ENCODE results near the gene CFAP410. TPM values are rescaled to one million over a fixed set of nuclear protein-coding genes. Genes with fewer than 3 reads are reported as not detected.

Gene CFAP410
- total RNA-seq, 1 donor from 2014 or later, result 5.0 TPM

DNA sequence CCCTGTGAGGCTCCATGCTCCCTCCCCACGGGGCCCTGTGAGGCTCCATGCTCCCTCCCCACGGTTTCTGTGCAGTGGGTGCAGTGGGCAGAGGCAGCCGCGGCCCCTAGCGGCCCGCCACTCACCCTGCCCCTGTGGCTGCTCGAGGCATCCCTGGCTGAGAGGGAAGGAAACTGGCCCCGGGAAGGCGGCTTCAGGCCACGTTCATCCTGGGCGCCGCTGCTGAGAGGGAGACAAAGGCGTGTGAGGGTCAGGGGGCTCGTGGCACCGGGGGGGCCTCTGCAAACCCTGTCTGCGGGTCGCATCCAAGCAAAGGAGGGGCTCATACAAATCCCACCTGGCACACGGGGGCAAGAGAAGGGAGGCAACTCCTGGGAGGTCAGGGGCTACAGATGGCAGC is 8.5 kb downstream of the CFAP410 start:
- DNase-seq, result no peak

DNA sequence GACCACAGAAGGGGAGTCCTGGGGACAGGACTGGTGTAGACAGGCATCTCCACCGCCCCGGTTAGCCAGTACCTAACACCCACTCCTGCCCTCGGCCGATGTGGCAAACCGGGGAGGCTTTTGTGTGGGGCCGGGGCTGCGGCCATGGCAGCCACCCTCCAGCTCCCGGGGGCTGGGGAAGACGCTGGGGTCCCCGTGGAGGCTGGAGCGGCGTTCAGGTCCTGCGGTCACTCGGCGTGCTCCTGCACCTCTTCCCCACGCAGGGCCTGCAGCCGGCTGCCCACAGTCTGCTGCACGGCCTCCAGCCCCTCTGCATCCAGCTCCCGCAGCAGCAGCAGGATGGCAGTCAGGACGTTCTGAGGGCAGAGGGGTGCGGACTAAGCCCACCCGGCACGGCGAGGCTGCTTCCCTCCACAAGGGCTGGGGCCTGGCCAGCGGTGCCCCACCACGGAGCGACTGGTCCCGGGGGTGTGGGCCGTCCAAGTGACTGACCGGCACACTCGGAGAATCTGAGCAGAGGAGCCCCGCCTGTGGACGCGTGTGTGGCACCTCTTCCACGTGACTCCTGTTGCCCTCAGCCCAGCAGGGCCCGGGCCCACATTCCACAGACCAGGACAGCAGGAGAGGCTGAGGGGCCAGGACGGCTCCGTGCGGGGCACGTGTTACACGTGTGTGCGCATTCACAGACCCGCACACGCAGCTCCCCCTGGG is 9.1 kb downstream of the CFAP410 start:
- DNase-seq, result no peak

GRCh38 chr21:44329086-44329889 is 9.9 kb downstream of the CFAP410 start:
- no peak for DNase-seq

- DNase-seq, result no peak
Observed at GRCh38 chr21:44328242-44328895, 10.8 kb downstream of the CFAP410 start.

DNA sequence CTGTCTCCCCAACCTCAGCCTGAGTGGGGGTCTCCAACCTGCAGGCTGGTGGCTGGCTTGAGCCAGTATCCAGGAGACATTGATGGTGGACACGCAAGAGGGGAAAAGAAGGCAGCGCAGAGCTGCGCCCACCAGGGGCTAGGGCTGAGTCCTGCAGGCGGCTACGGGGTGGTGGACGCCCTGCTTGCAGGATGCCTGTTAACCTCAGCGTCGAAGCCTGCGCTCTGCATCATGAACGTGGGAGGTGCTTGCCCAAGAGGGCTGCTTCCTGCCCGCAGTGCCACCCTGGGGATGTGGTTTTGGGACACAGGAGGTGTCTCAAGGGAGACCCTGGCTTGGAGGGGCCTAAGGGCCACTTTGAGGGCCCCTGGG is 11.6 kb downstream of the CFAP410 start:
- no peak for DNase-seq

DNA sequence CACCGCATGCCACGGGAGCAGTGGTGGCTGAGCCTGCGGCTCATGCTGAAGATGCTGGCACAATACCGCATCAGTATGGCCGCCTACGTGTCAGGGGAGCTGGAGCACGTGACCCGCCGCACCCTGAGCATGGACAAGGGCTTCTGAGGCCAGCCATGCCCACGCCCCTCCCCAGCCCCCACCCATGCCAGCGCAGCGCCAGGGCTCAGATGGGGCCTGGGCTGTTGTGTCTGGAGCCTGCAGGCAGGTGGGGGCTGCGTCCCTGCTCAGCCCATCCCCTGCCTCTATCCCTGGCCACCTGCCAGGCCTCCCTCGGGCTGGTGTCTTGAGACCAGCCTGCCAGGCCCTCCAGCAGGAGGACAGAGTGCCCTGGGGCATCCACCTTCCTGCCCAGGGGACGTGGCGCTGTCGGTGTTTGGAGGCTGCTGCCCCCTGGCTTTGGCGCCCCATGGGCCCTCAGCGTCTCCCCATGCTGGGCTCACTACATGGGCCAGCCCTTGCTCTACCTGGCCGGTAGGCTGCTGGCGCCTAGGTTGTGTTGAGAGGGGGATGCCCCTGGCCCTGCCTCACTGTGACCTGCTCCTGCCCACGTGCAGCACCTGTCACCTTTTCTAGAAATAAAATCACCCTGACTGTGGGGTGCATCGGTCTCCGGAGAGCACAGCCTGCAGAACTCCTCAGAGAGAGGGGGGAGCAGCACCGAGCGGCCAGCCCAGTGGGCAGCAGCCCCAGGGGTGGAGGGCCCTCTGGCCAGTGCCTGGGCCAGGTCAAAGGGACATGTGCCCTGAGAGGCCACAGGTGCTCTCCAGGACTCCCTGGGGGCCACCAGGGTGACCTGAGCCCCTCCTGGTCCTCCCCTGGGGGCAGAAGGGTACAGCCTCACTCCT is 12.2 kb downstream of the CFAP410 start:
- no peak for DNase-seq

GRCh38 chr21:44326272-44326647 is 12.9 kb downstream of the CFAP410 start:
- DNase-seq, result no peak

DNA sequence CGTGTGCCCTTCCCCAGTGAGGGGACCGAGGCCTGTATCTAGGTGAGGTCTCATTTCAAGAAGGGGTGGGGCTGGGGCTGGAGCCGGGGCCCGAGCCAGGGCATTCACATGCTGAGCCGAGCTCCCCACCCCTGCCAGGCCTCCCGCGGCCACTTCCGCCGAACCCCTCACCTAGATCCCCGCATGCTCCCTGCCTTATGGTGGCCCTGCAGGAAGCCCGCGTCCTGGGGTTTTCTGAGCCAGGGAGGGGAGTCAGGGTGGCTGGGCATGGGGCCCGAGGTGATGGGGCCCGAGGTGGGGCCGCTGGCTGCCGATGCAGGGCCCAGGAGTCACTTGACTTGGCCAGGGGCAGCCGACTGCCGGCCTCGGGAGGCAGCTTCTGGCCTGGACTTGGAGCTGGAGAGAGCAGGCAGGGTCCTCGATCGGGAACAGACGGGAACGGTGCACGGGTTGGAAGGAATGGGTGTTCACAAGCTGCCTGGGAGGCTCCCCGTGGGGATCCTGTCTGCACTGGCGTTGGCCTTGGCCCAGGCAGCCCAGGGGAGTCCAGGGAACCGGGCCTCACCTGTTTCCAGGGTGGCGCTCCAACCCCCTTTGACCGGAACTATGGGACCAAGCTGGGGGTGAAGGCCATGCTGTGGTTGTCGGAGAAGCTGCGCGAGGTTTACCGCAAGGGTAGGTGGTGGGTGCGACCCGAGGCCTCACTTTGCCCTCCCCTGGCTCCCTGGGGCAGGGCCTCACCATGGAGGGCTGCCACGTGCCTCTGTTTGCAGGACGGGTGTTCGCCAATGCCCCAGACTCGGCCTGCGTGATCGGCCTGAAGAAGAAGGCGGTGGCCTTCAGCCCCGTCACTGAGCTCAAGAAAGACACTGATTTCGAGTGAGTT is 13.6 kb downstream of the CFAP410 start:
- no peak for DNase-seq

GRCh38 chr21:44324854-44325107 is 14.4 kb downstream of the CFAP410 start:
- DNase-seq, result no peak

- no peak for DNase-seq
Observed at GRCh38 chr21:44324106-44324853, 14.9 kb downstream of the CFAP410 start.

DNA sequence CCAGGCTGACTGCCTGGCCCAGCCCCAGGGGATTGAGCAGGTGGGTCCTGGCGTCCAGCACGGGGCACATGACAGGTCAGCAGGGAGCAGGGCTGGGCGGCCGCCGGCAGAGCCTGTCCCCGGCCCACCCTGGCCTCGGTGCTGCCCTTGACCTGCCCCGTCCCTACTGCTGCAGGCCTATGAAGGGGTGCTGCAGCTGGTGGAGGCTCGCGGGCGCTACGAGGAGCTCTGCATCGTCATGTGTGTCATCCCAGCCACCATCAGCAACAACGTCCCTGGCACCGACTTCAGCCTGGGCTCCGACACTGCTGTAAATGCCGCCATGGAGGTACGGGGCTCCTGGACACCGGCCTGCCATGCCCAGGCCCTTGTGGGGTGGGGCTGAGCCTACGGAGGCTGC is 15.6 kb downstream of the CFAP410 start:
- no peak for DNase-seq

GRCh38 chr21:44322621-44323325 is 16.4 kb downstream of the CFAP410 start:
- no peak for DNase-seq

GRCh38 chr21:44321846-44322450 is 17.2 kb downstream of the CFAP410 start:
- no peak for DNase-seq

DNA sequence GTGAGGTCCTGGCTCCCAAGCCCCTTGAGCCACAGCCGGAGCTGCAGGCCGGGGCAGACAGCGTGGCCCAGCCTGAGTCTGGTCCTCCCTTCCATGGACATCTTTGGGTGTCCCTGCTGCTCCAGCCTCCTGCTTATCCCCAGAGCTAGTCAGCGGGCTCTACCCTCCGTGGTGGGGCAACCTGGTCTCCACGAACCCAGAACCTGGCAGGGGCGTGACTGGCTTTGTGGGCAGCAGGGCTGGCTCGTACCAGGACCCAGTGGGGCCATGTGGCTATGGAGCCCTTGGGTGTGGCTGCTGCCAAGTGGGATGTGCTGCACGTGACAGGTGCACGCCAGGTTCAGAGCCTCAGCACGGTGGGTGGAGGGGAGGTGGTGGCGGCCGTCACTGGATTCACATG is 18.3 kb downstream of the CFAP410 start:
- DNase-seq, result no peak

DNA sequence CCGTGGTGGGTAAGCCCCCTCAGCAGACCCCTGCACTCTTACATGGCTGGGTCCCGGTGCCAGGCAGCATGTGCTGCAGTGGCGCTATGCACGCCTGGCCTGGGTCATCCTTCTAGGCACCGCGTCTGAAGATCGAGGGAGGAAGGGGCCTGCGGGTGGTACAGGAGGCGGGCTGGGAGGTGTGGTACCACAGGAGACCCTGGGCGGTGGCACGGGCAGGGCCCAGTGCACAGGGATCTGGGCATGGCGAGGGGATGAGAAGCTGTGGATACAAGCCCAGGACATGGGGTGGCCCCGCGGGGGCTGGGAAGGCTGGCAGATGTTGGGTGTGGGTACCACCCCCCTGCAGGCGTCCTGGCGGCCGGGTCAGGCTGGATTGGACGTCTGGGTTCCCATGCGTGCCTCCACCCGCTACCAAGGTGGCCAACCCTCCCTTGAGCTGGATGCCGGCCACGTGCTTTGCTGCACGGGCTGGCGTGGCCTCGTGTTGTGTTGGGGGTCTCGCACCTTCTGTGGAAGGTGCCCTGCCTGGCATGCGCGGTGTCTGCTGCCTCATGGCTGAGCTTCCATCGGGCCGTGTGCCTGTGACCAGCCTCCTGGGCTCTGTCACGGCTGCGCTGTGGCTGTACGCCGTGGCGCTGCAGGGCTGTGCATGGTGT is 19.7 kb downstream of the CFAP410 start:
- DNase-seq, result no peak

GRCh38 chr21:44318489-44319285 is 20.5 kb downstream of the CFAP410 start:
- DNase-seq, result no peak

GRCh38 chr21:44317871-44318270 is 21.3 kb downstream of the CFAP410 start:
- DNase-seq, result no peak

DNA sequence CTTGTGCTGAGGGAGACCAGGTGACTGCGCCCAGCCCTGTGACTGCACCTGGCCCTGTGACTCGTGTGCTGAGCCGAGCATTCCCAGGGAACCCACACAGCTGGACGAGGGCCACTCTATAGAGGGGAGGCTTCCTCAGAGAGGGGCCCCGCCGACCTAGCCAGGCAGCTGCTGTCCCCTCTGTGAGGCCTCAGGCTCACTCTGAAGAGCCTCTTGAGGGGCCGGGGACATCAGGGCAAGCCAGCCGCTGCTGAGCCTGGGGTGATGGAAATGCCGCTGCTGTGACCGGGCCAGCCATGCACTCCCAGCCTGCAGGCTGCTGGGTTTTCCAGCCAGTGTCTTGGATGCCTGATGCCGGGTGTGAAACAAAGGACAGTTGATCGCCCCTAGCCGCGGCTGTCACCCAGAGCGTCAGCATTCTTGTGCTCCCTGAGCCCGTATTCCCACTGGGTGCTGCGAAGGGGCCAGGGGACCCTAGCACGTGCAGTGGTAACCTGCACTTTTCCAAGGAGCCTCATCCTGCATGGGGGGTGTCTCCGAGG is 21.9 kb downstream of the CFAP410 start:
- DNase-seq, result no peak

Data from occipital lobe (tissue), 2 donors.